ENCODE data around the gene TRPM8.

GRCh38 chr2:233976690-233977294 lies 59.6 kb downstream of the TRPM8 start:
- TF ChIP-seq EZH2 (IDR thresholded peaks at IDR 0.05; ENCODE audit: insufficient read depth, poor library complexity, severe bottlenecking): no peak
- TF ChIP-seq EZH2phosphoT487 (IDR thresholded peaks at IDR 0.05; ENCODE audit: insufficient read depth, low read depth): no peak

Data from GM23248 (cell line).